ENCODE results near the gene SERPINA5. TPM values are rescaled to one million over a fixed set of nuclear protein-coding genes. Genes with fewer than 3 reads are reported as not detected.

SERPINA5 gene
- total RNA-seq, 1 experiment from 2014 or later = 0.15 TPM

DNA sequence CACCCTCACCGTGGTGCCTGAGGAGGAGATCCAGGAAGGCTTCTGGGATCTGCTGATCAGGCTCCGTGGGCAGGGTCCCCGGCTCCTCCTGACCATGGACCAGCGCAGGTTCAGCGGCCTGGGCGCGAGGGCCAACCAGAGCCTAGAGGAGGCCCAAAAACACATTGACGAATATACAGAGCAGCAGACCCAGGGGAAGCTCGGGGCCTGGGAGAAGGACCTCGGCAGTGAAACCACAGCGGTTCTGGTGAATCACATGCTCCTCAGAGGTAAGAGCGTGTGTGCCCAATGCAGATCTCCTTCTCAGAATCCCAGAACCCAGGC lies 60.4 kb downstream of the SERPINA5 start:
- DNase-seq (ENCODE audit: extremely low read depth, low read depth) = no peak

Other genes with a start within 250 kb of the SERPINA5 start
- gene SERPINA2, start 214.7 kb upstream of the SERPINA5 start, total RNA-seq (2014; rRNA removed; shearing (Covaris generic)) = not detected in 2 replicates
- 0.07 TPM in 1 of 2 replicates, not detected in the other for gene SERPINA1, start 192.8 kb upstream of the SERPINA5 start, total RNA-seq (2014; rRNA removed; shearing (Covaris generic))
- not detected in 2 replicates for gene SERPINA11, start 128.6 kb upstream of the SERPINA5 start, total RNA-seq (2014; rRNA removed; shearing (Covaris generic))
- not detected in 2 replicates for gene SERPINA9, start 105.2 kb upstream of the SERPINA5 start, total RNA-seq (2014; rRNA removed; shearing (Covaris generic))
- gene SERPINA12, start 72.0 kb upstream of the SERPINA5 start, total RNA-seq (2014; rRNA removed; shearing (Covaris generic)) = not detected in 2 replicates
- not detected in 2 replicates for gene SERPINA4, start 20.0 kb upstream of the SERPINA5 start, total RNA-seq (2014; rRNA removed; shearing (Covaris generic))
- gene SERPINA3, start 31.0 kb downstream of the SERPINA5 start, total RNA-seq (2014; rRNA removed; shearing (Covaris generic)) = not detected in 2 replicates
- gene GSC, start 188.7 kb downstream of the SERPINA5 start, total RNA-seq (2014; rRNA removed; shearing (Covaris generic)) = 4.2 and 4.7 TPM in 2 replicates

All from NCI-H460 (cell line).